Measurements from ENCODE around the gene DTWD2.

DTWD2 gene

GRCh38 chr5:118931564-118931963 lies 56.8 kb downstream of the DTWD2 start:
- Histone ChIP-seq H3F3A (ENCODE audit: insufficient read depth, low read length) (no peaks in the 10 kb centered on the region), H3K4me3 (ENCODE audit: low read length) (no peak overlapping the region), H3K4me2 (ENCODE audit: low read depth, low read length) (no peak overlapping the region), H3K36me3 (replicated peaks; ENCODE audit: insufficient read depth, low read length) (no peaks in the 10 kb centered on the region), H3K9me3 (replicated peaks; ENCODE audit: insufficient read depth, low read length) (no peaks in the 10 kb centered on the region), H3K9me2 (replicated peaks; ENCODE audit: insufficient read depth, low read length) (no peaks in the 10 kb centered on the region), H3K9ac (ENCODE audit: low read length) (no peak overlapping the region), H3K27ac (ENCODE audit: low read length) (no peak overlapping the region), H3K27me3 (replicated peaks; ENCODE audit: insufficient read depth, low read length) (no peaks in the 10 kb centered on the region), H2AFZ (ENCODE audit: low read length) (no peak overlapping the region), H3K4me1 (ENCODE audit: low read length) (no peaks in the 10 kb centered on the region), H4K20me1 (ENCODE audit: insufficient read depth, low read length) (no peaks in the 10 kb centered on the region), H3K79me2 (ENCODE audit: low read length) (no peaks in the 10 kb centered on the region)
- no peak for DNase-seq
- TF ChIP-seq EZH2 (optimal IDR thresholded peaks at IDR 0.05; ENCODE audit: low read depth, low read length) (no peak), EZH2phosphoT487 (IDR thresholded peaks at IDR 0.05; ENCODE audit: low read length) (no peak)
- TF ChIP-seq, protein P1, sequence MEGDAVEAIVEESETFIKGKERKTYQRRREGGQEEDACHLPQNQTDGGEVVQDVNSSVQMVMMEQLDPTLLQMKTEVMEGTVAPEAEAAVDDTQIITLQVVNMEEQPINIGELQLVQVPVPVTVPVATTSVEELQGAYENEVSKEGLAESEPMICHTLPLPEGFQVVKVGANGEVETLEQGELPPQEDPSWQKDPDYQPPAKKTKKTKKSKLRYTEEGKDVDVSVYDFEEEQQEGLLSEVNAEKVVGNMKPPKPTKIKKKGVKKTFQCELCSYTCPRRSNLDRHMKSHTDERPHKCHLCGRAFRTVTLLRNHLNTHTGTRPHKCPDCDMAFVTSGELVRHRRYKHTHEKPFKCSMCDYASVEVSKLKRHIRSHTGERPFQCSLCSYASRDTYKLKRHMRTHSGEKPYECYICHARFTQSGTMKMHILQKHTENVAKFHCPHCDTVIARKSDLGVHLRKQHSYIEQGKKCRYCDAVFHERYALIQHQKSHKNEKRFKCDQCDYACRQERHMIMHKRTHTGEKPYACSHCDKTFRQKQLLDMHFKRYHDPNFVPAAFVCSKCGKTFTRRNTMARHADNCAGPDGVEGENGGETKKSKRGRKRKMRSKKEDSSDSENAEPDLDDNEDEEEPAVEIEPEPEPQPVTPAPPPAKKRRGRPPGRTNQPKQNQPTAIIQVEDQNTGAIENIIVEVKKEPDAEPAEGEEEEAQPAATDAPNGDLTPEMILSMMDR (IDR thresholded peaks at IDR 0.05; ENCODE audit: low read length): no peak

GRCh38 chr5:118924006-118924389 lies 64.3 kb downstream of the DTWD2 start:
- Histone ChIP-seq H3K9ac (ENCODE audit: low read length) (no peak overlapping the region), H3K4me3 (ENCODE audit: low read length) (no peak overlapping the region), H3F3A (ENCODE audit: insufficient read depth, low read length) (no peaks in the 10 kb centered on the region), H2AFZ (ENCODE audit: low read length) (no peak overlapping the region), H4K20me1 (ENCODE audit: insufficient read depth, low read length) (no peaks in the 10 kb centered on the region; the same call in 1 of the 2 replicates), H3K9me2 (replicated peaks; ENCODE audit: insufficient read depth, low read length) (no peaks in the 10 kb centered on the region), H3K27me3 (replicated peaks; ENCODE audit: insufficient read depth, low read length) (no peaks in the 10 kb centered on the region), H3K27ac (ENCODE audit: low read length) (no peak overlapping the region), H3K4me2 (ENCODE audit: low read depth, low read length) (no peak overlapping the region), H3K79me2 (ENCODE audit: low read length) (no peaks in the 10 kb centered on the region), H3K4me1 (ENCODE audit: low read length) (no peaks in the 10 kb centered on the region), H3K9me3 (replicated peaks; ENCODE audit: insufficient read depth, low read length) (no peaks in the 10 kb centered on the region), H3K36me3 (replicated peaks; ENCODE audit: insufficient read depth, low read length) (no peaks in the 10 kb centered on the region)
- DNase-seq: no peak
- no peak for TF ChIP-seq EZH2 (optimal IDR thresholded peaks at IDR 0.05; ENCODE audit: low read depth, low read length)
- TF ChIP-seq, protein P1 (IDR thresholded peaks at IDR 0.05; ENCODE audit: low read length): no peak
- no peak for TF ChIP-seq EZH2phosphoT487 (IDR thresholded peaks at IDR 0.05; ENCODE audit: low read length)

GRCh38 chr5:118923295-118924005 lies 64.9 kb downstream of the DTWD2 start:
- TF ChIP-seq, protein P1 (IDR thresholded peaks at IDR 0.05; ENCODE audit: low read length): no peak
- TF ChIP-seq EZH2phosphoT487 (IDR thresholded peaks at IDR 0.05; ENCODE audit: low read length) (no peak), EZH2 (optimal IDR thresholded peaks at IDR 0.05; ENCODE audit: low read depth, low read length) (no peak)
- H3K36me3 ChIP-seq (replicated peaks; ENCODE audit: insufficient read depth, low read length): no peaks in the 10 kb centered on the region
- no peak for DNase-seq
- no peaks in the 10 kb centered on the region for H3F3A ChIP-seq (ENCODE audit: insufficient read depth, low read length)
- H4K20me1 ChIP-seq (ENCODE audit: insufficient read depth, low read length): no peaks in the 10 kb centered on the region; the same call in 1 of the 2 replicates
- no peak overlapping the region for H2AFZ ChIP-seq (ENCODE audit: low read length)
- no peaks in the 10 kb centered on the region for H3K9me3 ChIP-seq (replicated peaks; ENCODE audit: insufficient read depth, low read length)
- H3K27ac ChIP-seq (ENCODE audit: low read length): no peak overlapping the region
- no peak overlapping the region for H3K9ac ChIP-seq (ENCODE audit: low read length)
- no peaks in the 10 kb centered on the region for H3K79me2 ChIP-seq (ENCODE audit: low read length)
- no peaks in the 10 kb centered on the region for H3K4me1 ChIP-seq (ENCODE audit: low read length)
- no peak overlapping the region for H3K4me2 ChIP-seq (ENCODE audit: low read depth, low read length)
- no peaks in the 10 kb centered on the region for H3K9me2 ChIP-seq (replicated peaks; ENCODE audit: insufficient read depth, low read length)
- H3K27me3 ChIP-seq (replicated peaks; ENCODE audit: insufficient read depth, low read length): no peaks in the 10 kb centered on the region
- H3K4me3 ChIP-seq (ENCODE audit: low read length): no peak overlapping the region

Data from MM.1S (cell line).